Adrenal gland (tissue), 12 donors: ENCODE data around the gene KDR. TPM values are rescaled to one million over a fixed set of nuclear protein-coding genes. Genes with fewer than 3 reads are reported as not detected.

Experiments
- DNase-seq, 7 donors: peaks; one replicate each; pipeline ENCODE4 v3.0.0-alpha.2; 2019 to 2020
- H3K27ac ChIP-seq, 5 donors: fragments of 200-600 bp; sonication (generic) in 4 of 5; 1 replicate in 3 of 5; 2 replicates in 2 of 5; pipeline versions ENCODE4 v1.5.1 to v1.8.0; 2016 to 2020; ENCODE audit warnings: mild to moderate bottlenecking in 1 of 5
- H3K27me3 ChIP-seq: fragments of 200-600 bp; 2 replicates; pipeline ENCODE4 v1.8.0; 2021
- H3K36me3 ChIP-seq, 2 donors: fragments of 200-600 bp; replicated peaks in 1 of 2; 1 replicate in 1 of 2; 2 replicates in 1 of 2; pipeline versions ENCODE4 v1.5.1 to v1.8.0; 2018 to 2022
- H3K4me1 ChIP-seq, 2 donors: fragments of 200-600 bp; replicated peaks in 1 of 2; 1 replicate in 1 of 2; 2 replicates in 1 of 2; pipeline versions ENCODE4 v1.5.1 to v1.8.0; 2018 to 2021
- H3K4me3 ChIP-seq, 4 donors: fragments of 200-600 bp; sonication (generic) in 3 of 4; one replicate each; pipeline ENCODE4 v1.5.1; 2016 to 2018
- H3K9me3 ChIP-seq, 3 donors: fragments of 200-600 bp; sonication (generic) in 1 of 3; replicated peaks in 1 of 3; 1 replicate in 2 of 3; 2 replicates in 1 of 3; pipeline versions ENCODE4 v1.5.1 to v1.8.0; 2016 to 2021
- POLR2A ChIP-seq, 2 donors: fragments of 450-650 bp; IDR thresholded peaks; one replicate each; pipeline ENCODE4 v1.6.1; 2017; ENCODE audit warnings: antibody characterized with exemption in 2 of 2, mild to moderate bottlenecking in 2 of 2, moderate library complexity in 1 of 2
- WGBS, 4 donors: extraction: QIAGEN DNeasy Blood & Tissue Kit in 2 of 4; methylation state at CpG; one replicate each; pipeline versions ENCODE4 v1.1.5 to v1.1.7; 2013 to 2017; 5-methylcytosine and 5-hydroxymethylcytosine counted together
- intact Hi-C, 2 donors: fragments of 100-400 bp; cut with DNase I; formaldehyde crosslinking; loops; one replicate each; pipeline versions ENCODE4 v1.14.1 to v1.15.0; 2022 to 2023
- polyA plus RNA-seq, 3 donors: library from polyadenylated mRNA; stranded (reverse); fragments of 200-250 nt in 2 of 3; fragments of 350-450 nt in 1 of 3; fragmentation: Illumina TruSeq in 1 of 3; extraction: RNeasy Lipid Tissue Mini Kit (QIAGEN cat#74804) in 1 of 3; gene quantifications; one replicate each; pipeline ENCODE4 v1.2.3, GENCODE V29; 2013 to 2014
- total RNA-seq, 9 donors: library from RNA; depleted of rRNA in 4 of 9; stranded (reverse); fragments of >200 nt in 4 of 9; fragments of 120-200 nt in 1 of 9; fragmentation: NEBNext Ultra II Directional in 1 of 9; extraction: Animal tissue kit (Norgen Biotek cat#: 25700) in 1 of 9; gene quantifications; one replicate each; pipeline versions ENCODE4 v1.1.0 to v1.2.4, GENCODE V29; 2013 to 2023
- TF ChIP-seq, protein P1 (sequence below), 6 experiments: fragments of 450-650 bp in 4 of 6; fragments of 200-600 bp in 2 of 6; sonication (generic) in 1 of 6; IDR thresholded peaks; 1 replicate in 5 of 6; 2 replicates in 1 of 6; pipeline versions ENCODE4 v1.5.1 to v1.8.0; 2016 to 2021; ENCODE audit warnings: antibody characterized with exemption in 6 of 6, mild to moderate bottlenecking in 2 of 6, moderate library complexity in 1 of 6
- donor health status: healthy with polysubstance abuse.
- donor health status: Bipolar disorder and iron deficiency.
- donor health status: DM: yes; HTN: yes; CAD: no.
- donor health status: DM: no; HTN: no; CAD: no.
- donor health status: DM: no; HTN: no; CAD: no.
- donor health status: DM: yes; HTN: yes; CAD: no.

Gene KDR
- total and polyA plus RNA-seq, 12 donors: 5.1 to 69.0 (median 37.7) TPM

GRCh38 chr4:55086578-55086977, 38.8 kb downstream of the KDR start:
- intact Hi-C loops: no loop called here
- H3K9me3 ChIP-seq: no peaks in the 10 kb centered on the region
- no peak overlapping the region for H3K4me3 ChIP-seq
- no peak for TF ChIP-seq POLR2A (IDR thresholded peaks at IDR 0.05)
- TF ChIP-seq, protein P1, sequence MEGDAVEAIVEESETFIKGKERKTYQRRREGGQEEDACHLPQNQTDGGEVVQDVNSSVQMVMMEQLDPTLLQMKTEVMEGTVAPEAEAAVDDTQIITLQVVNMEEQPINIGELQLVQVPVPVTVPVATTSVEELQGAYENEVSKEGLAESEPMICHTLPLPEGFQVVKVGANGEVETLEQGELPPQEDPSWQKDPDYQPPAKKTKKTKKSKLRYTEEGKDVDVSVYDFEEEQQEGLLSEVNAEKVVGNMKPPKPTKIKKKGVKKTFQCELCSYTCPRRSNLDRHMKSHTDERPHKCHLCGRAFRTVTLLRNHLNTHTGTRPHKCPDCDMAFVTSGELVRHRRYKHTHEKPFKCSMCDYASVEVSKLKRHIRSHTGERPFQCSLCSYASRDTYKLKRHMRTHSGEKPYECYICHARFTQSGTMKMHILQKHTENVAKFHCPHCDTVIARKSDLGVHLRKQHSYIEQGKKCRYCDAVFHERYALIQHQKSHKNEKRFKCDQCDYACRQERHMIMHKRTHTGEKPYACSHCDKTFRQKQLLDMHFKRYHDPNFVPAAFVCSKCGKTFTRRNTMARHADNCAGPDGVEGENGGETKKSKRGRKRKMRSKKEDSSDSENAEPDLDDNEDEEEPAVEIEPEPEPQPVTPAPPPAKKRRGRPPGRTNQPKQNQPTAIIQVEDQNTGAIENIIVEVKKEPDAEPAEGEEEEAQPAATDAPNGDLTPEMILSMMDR (IDR thresholded peaks at IDR 0.05): no peak
- WGBS, 4 donors: 45 to 63% (median 49%) methylated on average over 6 of the region's 6 CpGs
- H3K27ac ChIP-seq: no peak overlapping the region
- no peak for DNase-seq
- H3K36me3 ChIP-seq: no peaks in the 10 kb centered on the region
- H3K4me1 ChIP-seq: no peaks in the 10 kb centered on the region
- H3K27me3 ChIP-seq: no peaks in the 10 kb centered on the region

DNA sequence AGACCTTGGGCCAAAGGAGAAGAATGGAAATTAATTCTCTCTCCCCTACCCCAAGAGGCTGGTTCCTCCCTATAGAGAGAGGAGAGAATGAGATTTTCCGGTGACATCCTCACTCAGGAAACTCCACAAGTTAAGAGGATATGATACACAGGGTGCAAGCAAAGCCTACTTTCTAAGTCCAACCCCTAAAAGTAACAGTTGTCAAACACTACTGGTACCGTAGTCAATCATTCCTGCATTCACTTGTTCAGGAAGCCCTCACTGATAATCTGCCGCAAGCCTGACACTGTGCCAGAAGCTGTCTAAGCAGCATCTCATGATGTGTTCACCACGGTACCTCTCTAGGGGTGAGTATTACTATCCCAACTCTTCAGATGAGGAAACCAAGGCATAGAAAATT, 41.7 kb downstream of the KDR start:
- WGBS, 4 donors: 79 to 83% (median 82%) methylated on average over 3 to 4 of the region's 4 CpGs
- Histone ChIP-seq H3K4me1 (no peaks in the 10 kb centered on the region), H3K27ac (no peak overlapping the region), H3K4me3 (no peak overlapping the region), H3K27me3 (no peaks in the 10 kb centered on the region), H3K9me3 (no peaks in the 10 kb centered on the region), H3K36me3 (no peaks in the 10 kb centered on the region)
- intact Hi-C loops: no loop called here
- TF ChIP-seq, protein P1 (IDR thresholded peaks at IDR 0.05): no peak
- no peak for DNase-seq

DNA sequence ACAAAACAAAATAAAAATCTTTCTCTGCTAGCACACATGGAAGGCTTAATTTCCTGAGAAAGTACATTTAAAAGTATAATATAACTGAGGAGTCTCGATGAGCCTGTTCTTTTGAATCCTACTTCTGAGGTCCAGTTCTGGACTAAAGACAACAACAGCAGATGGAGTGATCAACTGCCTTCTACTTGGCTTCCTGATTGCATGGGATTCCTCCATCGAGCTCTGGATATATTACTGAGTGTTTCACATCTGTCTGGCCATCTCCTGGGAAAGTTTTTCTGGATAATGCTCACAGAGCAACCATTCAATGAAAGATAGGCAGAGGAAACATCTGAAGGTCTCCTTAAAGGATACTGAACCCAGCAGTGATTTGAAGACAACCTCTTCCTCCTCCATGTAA, 42.6 kb downstream of the KDR start:
- H3K36me3 ChIP-seq: no peaks in the 10 kb centered on the region
- DNase-seq: no peak
- no peak overlapping the region for H3K27ac ChIP-seq
- 32 to 65% (median 61%) methylated on average over 2 of the region's 2 CpGs for WGBS, 4 donors
- TF ChIP-seq, protein P1 (IDR thresholded peaks at IDR 0.05): no peak
- no peak for TF ChIP-seq POLR2A (IDR thresholded peaks at IDR 0.05)
- no peaks in the 10 kb centered on the region for H3K27me3 ChIP-seq
- intact Hi-C loops: no loop called here
- H3K4me3 ChIP-seq: no peak overlapping the region
- no peaks in the 10 kb centered on the region for H3K9me3 ChIP-seq
- no peaks in the 10 kb centered on the region for H3K4me1 ChIP-seq

- Histone ChIP-seq H3K9me3 (no peaks in the 10 kb centered on the region), H3K27ac (peak overlapping the region in 1 of 5 donors; percentile 73), H3K4me3 (no peak overlapping the region), H3K27me3 (no peaks in the 10 kb centered on the region), H3K4me1 (no peaks in the 10 kb centered on the region), H3K36me3 (no peaks in the 10 kb centered on the region)
- intact Hi-C loops: no loop called here
- DNase-seq: no peak
- TF ChIP-seq POLR2A (IDR thresholded peaks at IDR 0.05): no peak
- TF ChIP-seq, protein P1 (IDR thresholded peaks at IDR 0.05): no peak
- whole genome bisulfite sequencing, 4 donors: 61 to 70% (median 64%) methylated on average over 9 of the region's 9 CpGs
These were observed 45.1 kb downstream of the KDR start for GRCh38 chr4:55080174-55080865.
